WTC11 (cell line): ENCODE data around the gene TNFRSF4. TPM values are rescaled to one million over a fixed set of nuclear protein-coding genes. Genes with fewer than 3 reads are reported as not detected.

Experiments
- ATAC-seq: fragments of 200-7000 bp; cut with Tn5 transposase; 2 replicates; pipeline ENCODE4 v1.10.0; 2021; ENCODE audit warnings: mild to moderate bottlenecking, moderate library complexity
- CTCF ChIA-PET: fragments of 300-600 bp; sonication (Branson Sonifier 250); formaldehyde crosslinking; loops from one replicate; lab custom pipeline; 2021; ENCODE audit warnings: antibody characterized with exemption; lab: Charles Lee
- POLR2A ChIA-PET: fragments of 350-600 bp; sonication (Branson Sonifier 250); formaldehyde crosslinking; loops from one replicate; lab custom pipeline; 2021; ENCODE audit warnings: antibody characterized with exemption; lab: Charles Lee
- DNase-seq: peaks from one replicate; pipeline ENCODE4 v3.0.0; 2021; ENCODE audit warnings: low spot score
- H3K27ac Mint-ChIP-seq: 2 replicates; pipeline ENCODE4 v1.8.0; 2021; ENCODE audit warnings: mixed read lengths
- H3K27me3 Mint-ChIP-seq: 2 replicates; pipeline ENCODE4 v1.8.0; 2021; ENCODE audit warnings: low read depth, mild to moderate bottlenecking, moderate library complexity, mixed read lengths
- H3K36me3 Mint-ChIP-seq: 2 replicates; pipeline ENCODE4 v1.8.0; 2021; ENCODE audit warnings: mixed read lengths
- H3K4me1 Mint-ChIP-seq: 2 replicates; pipeline ENCODE4 v1.8.0; 2022; ENCODE audit warnings: mixed read lengths
- H3K4me3 Mint-ChIP-seq: 2 replicates; pipeline ENCODE4 v1.8.0; 2021; ENCODE audit warnings: mild to moderate bottlenecking, moderate library complexity, mixed read lengths
- H3K9me3 Mint-ChIP-seq: 2 replicates; pipeline ENCODE4 v1.8.0; 2021; ENCODE audit warnings: mixed read lengths
- CDX4 ChIP-seq: fragments of 250-450 bp; sonication (Bioruptor Pico); IDR thresholded peaks from 2 replicates; pipeline ENCODE4 v1.9.0; 2021; ENCODE audit warnings: moderate library complexity, mild to moderate bottlenecking, inconsistent platforms, borderline replicate concordance
- CREM ChIP-seq: sonication (generic); formaldehyde crosslinking; IDR thresholded peaks from 2 replicates; pipeline ENCODE4 v1.8.1; 2022; ENCODE audit warnings: mild to moderate bottlenecking, missing genetic modification reagents, moderate library complexity
- FOXP1 ChIP-seq: sonication (generic); formaldehyde crosslinking; IDR thresholded peaks from 2 replicates; pipeline ENCODE4 v1.8.0; 2022; ENCODE audit warnings: missing genetic modification reagents, mild to moderate bottlenecking, moderate library complexity, borderline replicate concordance
- JAZF1 ChIP-seq: fragments of 250-450 bp; sonication (Bioruptor Pico); IDR thresholded peaks from 2 replicates; pipeline ENCODE4 v1.9.0; 2021; ENCODE audit warnings: moderate library complexity, mild to moderate bottlenecking, inconsistent platforms
- MXD4 ChIP-seq: fragments of 250-450 bp; sonication (Bioruptor Pico); IDR thresholded peaks from 2 replicates; pipeline ENCODE4 v1.8.0; 2021; ENCODE audit warnings: mild to moderate bottlenecking, moderate library complexity, borderline replicate concordance
- NFYB ChIP-seq: sonication (generic); formaldehyde crosslinking; conservative IDR thresholded peaks from 2 replicates; pipeline ENCODE4 v1.8.0; 2022; ENCODE audit warnings: low read depth, missing genetic modification reagents
- SMAD3 ChIP-seq: sonication (generic); formaldehyde crosslinking; IDR thresholded peaks from 2 replicates; pipeline ENCODE4 v1.8.0; 2022; ENCODE audit warnings: missing genetic modification reagents, mild to moderate bottlenecking, borderline replicate concordance
- SOX15 ChIP-seq: fragments of 250-450 bp; sonication (Bioruptor Pico); IDR thresholded peaks from 2 replicates; pipeline ENCODE4 v1.9.0; 2021; ENCODE audit warnings: mild to moderate bottlenecking
- ZBTB21 ChIP-seq: sonication (generic); formaldehyde crosslinking; IDR thresholded peaks from 2 replicates; pipeline ENCODE4 v1.8.1; 2023; ENCODE audit warnings: mild to moderate bottlenecking, missing genetic modification reagents, borderline replicate concordance
- ZNF121 ChIP-seq: sonication (generic); formaldehyde crosslinking; IDR thresholded peaks from 2 replicates; pipeline ENCODE4 v1.8.0; 2023; ENCODE audit warnings: missing genetic modification reagents
- ZNF232 ChIP-seq: sonication (generic); formaldehyde crosslinking; IDR thresholded peaks from 2 replicates; pipeline ENCODE4 v1.8.0; 2022; ENCODE audit warnings: mild to moderate bottlenecking, missing genetic modification reagents
- ZNF396 ChIP-seq: fragments of 250-450 bp; sonication (Bioruptor Pico); IDR thresholded peaks from 2 replicates; pipeline ENCODE4 v1.8.0; 2021; ENCODE audit warnings: mild to moderate bottlenecking, moderate library complexity, borderline replicate concordance
- ZNF425 ChIP-seq: fragments of 250-450 bp; sonication (Bioruptor Pico); conservative IDR thresholded peaks from 2 replicates; pipeline ENCODE4 v1.9.0; 2021; ENCODE audit warnings: mild to moderate bottlenecking
- total RNA-seq: library from RNA; stranded (reverse); gene quantifications from 3 replicates; pipeline ENCODE4 v1.2.3, GENCODE V29; 2021
- TF ChIP-seq, protein P1 (sequence below): sonication (generic); formaldehyde crosslinking; IDR thresholded peaks from 2 replicates; pipeline ENCODE4 v1.8.0; 2023; ENCODE audit warnings: missing genetic modification reagents
- TF ChIP-seq, protein P2 (sequence below): sonication (generic); formaldehyde crosslinking; conservative IDR thresholded peaks from 2 replicates; pipeline ENCODE4 v1.8.1; 2022; ENCODE audit warnings: mild to moderate bottlenecking, missing genetic modification reagents
- TF ChIP-seq, protein P3 (sequence below): fragments of 250-450 bp; sonication (Bioruptor Pico); IDR thresholded peaks from 2 replicates; pipeline ENCODE4 v2.1.2; 2022; ENCODE audit warnings: mild to moderate bottlenecking, moderate library complexity
- TF ChIP-seq, protein P4 (sequence below): sonication (generic); formaldehyde crosslinking; IDR thresholded peaks from 2 replicates; pipeline ENCODE4 v1.8.0; 2022; ENCODE audit warnings: mild to moderate bottlenecking, missing genetic modification reagents
- TF ChIP-seq, protein P5 (sequence below): fragments of 250-450 bp; sonication (Bioruptor Pico); IDR thresholded peaks from 2 replicates; pipeline ENCODE4 v1.9.0; 2021; ENCODE audit warnings: mild to moderate bottlenecking, borderline replicate concordance

TNFRSF4 gene
- total RNA-seq, 1 experiment from 2014 or later, result 0.33 TPM

- TF ChIP-seq CDX4 (CRISPR knock-in tag), result no peak
Observed at GRCh38 chr1:1231400-1232207, 17.7 kb upstream of the TNFRSF4 start, which contains the start of gene SDF4 (continued).

DNA sequence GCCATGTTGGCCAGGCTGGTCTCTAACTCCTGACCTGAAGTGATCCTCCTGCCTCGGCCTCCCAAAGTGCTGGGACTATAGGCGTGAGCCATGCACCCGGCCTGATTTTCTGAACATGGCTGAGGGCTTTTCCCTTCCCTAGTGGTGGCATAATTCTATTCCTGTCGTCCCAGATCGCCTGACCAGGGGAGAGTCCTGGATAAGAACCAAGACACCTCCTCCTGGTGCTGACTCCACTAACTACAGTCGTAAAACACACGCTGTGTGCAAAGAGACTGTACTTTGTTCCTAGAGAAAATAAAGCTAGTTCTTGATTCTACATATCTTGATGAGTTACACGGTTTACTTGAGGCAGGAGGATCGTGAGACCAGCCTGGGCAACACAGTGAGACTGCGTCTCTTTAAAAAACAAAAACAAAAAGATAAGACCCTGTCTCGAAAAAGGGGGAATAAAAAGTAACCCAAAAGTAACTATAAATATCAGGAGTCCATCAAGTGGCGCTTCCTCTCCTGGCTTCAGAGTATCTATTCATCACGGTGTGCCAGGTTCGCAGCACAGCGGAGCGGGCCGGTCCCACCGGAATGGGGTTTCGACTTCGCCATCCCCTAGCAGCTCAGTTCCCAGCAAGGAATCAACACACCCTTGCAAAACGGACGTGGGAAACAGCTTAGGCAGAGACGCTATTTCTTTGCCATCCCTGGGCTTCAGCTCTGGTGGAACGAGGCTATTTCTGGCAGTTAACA lies 16.9 kb upstream of the TNFRSF4 start:
- peak overlapping the region; percentile 81 for H3K27ac Mint-ChIP-seq
- H3K4me1 Mint-ChIP-seq, result peaks cover 10% of the 10 kb centered on the region
- DNase-seq (no peak), ATAC-seq (no peak)
- TF ChIP-seq, protein P1, sequence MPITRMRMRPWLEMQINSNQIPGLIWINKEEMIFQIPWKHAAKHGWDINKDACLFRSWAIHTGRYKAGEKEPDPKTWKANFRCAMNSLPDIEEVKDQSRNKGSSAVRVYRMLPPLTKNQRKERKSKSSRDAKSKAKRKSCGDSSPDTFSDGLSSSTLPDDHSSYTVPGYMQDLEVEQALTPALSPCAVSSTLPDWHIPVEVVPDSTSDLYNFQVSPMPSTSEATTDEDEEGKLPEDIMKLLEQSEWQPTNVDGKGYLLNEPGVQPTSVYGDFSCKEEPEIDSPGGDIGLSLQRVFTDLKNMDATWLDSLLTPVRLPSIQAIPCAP, result no peak
- TF ChIP-seq ZNF232 (CRISPR knock-in tag), result no peak
- TF ChIP-seq ZBTB21 (CRISPR knock-in tag), result no peak
- TF ChIP-seq, protein P2, sequence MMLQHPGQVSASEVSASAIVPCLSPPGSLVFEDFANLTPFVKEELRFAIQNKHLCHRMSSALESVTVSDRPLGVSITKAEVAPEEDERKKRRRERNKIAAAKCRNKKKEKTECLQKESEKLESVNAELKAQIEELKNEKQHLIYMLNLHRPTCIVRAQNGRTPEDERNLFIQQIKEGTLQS (CRISPR knock-in tag), result no peak
- TF ChIP-seq JAZF1, result no peak
- TF ChIP-seq, protein P3, sequence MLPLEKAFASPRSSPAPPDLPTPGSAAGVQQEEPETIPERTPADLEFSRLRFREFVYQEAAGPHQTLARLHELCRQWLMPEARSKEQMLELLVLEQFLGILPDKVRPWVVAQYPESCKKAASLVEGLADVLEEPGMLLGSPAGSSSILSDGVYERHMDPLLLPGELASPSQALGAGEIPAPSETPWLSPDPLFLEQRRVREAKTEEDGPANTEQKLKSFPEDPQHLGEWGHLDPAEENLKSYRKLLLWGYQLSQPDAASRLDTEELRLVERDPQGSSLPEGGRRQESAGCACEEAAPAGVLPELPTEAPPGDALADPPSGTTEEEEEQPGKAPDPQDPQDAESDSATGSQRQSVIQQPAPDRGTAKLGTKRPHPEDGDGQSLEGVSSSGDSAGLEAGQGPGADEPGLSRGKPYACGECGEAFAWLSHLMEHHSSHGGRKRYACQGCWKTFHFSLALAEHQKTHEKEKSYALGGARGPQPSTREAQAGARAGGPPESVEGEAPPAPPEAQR (CRISPR knock-in tag), result no peak
- no peak for TF ChIP-seq ZNF396 (CRISPR knock-in tag)
- TF ChIP-seq MXD4 (CRISPR knock-in tag), result no peak
- no peak for TF ChIP-seq SOX15 (CRISPR knock-in tag)
- no peak for TF ChIP-seq ZNF425 (CRISPR knock-in tag)
- no peaks in the 10 kb centered on the region for H3K27me3 Mint-ChIP-seq
- peaks cover 11% of the 10 kb centered on the region for H3K36me3 Mint-ChIP-seq
- CTCF ChIA-PET, result interaction anchor here (0.7 to 2.3 kb wide), 5 partner anchors 57 to 215 kb away, joined by 3 to 19 read pairs (median 3); partner anchors contain the start of gene TTLL10
- peaks cover 3% of the 10 kb centered on the region; the same call in 1 of the 2 replicates for H3K9me3 Mint-ChIP-seq
- POLR2A ChIA-PET, result no interaction called here
- peak overlapping the region; percentile 90 for H3K4me3 Mint-ChIP-seq

DNA sequence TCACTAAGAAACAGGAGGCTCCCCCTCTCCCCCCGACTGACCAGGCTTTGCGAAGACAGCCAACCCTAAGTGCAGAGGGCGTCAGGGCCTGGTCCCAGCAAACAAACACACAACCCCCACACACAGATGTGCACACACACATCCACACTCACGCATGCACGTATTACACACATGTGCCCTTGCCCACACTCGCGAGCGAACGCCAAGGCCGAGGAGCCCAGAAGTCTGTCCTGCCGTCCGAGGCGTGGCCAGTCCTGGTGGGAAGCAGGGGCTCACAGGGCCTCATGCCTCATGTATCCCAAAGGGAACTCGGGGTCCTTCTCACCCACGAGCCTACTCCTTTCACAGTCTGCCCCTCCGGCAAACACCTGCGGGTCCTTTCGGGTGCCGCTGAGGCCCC lies 15.8 kb upstream of the TNFRSF4 start:
- ChIA-PET POLR2A (no interaction called here), CTCF (interaction anchor here (1.5 kb wide), 1 partner anchor 107 kb away, joined by 3 read pairs; no protein-coding TSS in a partner anchor)
- Mint-ChIP-seq H3K36me3 (peaks cover 15% of the 10 kb centered on the region), H3K27ac (peak overlapping the region; percentile 57; the same call in 1 of the 2 replicates), H3K4me3 (peak overlapping the region; percentile 12; the same call in 1 of the 2 replicates), H3K9me3 (peaks cover 3% of the 10 kb centered on the region; the same call in 1 of the 2 replicates), H3K27me3 (no peaks in the 10 kb centered on the region), H3K4me1 (peaks cover 10% of the 10 kb centered on the region)
- no peak for ATAC-seq
- DNase-seq, result no peak
- TF ChIP-seq SMAD3 (CRISPR knock-in tag) (no peak), ZNF121 (CRISPR knock-in tag) (no peak), NFYB (CRISPR knock-in tag) (no peak), ZBTB21 (CRISPR knock-in tag) (no peak), FOXP1 (CRISPR knock-in tag) (no peak), CREM (no peak)
- TF ChIP-seq, protein P4, sequence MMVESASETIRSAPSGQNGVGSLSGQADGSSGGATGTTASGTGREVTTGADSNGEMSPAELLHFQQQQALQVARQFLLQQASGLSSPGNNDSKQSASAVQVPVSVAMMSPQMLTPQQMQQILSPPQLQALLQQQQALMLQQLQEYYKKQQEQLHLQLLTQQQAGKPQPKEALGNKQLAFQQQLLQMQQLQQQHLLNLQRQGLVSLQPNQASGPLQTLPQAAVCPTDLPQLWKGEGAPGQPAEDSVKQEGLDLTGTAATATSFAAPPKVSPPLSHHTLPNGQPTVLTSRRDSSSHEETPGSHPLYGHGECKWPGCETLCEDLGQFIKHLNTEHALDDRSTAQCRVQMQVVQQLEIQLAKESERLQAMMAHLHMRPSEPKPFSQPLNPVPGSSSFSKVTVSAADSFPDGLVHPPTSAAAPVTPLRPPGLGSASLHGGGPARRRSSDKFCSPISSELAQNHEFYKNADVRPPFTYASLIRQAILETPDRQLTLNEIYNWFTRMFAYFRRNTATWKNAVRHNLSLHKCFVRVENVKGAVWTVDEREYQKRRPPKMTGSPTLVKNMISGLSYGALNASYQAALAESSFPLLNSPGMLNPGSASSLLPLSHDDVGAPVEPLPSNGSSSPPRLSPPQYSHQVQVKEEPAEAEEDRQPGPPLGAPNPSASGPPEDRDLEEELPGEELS, result no peak
- TF ChIP-seq, protein P5, sequence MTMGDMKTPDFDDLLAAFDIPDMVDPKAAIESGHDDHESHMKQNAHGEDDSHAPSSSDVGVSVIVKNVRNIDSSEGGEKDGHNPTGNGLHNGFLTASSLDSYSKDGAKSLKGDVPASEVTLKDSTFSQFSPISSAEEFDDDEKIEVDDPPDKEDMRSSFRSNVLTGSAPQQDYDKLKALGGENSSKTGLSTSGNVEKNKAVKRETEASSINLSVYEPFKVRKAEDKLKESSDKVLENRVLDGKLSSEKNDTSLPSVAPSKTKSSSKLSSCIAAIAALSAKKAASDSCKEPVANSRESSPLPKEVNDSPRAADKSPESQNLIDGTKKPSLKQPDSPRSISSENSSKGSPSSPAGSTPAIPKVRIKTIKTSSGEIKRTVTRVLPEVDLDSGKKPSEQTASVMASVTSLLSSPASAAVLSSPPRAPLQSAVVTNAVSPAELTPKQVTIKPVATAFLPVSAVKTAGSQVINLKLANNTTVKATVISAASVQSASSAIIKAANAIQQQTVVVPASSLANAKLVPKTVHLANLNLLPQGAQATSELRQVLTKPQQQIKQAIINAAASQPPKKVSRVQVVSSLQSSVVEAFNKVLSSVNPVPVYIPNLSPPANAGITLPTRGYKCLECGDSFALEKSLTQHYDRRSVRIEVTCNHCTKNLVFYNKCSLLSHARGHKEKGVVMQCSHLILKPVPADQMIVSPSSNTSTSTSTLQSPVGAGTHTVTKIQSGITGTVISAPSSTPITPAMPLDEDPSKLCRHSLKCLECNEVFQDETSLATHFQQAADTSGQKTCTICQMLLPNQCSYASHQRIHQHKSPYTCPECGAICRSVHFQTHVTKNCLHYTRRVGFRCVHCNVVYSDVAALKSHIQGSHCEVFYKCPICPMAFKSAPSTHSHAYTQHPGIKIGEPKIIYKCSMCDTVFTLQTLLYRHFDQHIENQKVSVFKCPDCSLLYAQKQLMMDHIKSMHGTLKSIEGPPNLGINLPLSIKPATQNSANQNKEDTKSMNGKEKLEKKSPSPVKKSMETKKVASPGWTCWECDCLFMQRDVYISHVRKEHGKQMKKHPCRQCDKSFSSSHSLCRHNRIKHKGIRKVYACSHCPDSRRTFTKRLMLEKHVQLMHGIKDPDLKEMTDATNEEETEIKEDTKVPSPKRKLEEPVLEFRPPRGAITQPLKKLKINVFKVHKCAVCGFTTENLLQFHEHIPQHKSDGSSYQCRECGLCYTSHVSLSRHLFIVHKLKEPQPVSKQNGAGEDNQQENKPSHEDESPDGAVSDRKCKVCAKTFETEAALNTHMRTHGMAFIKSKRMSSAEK (CRISPR knock-in tag), result no peak
